AG04450 (cell line): ENCODE data around the gene MAP7. TPM values are rescaled to one million over a fixed set of nuclear protein-coding genes. Genes with fewer than 3 reads are reported as not detected.
A peak's percentile ranks its signal among the peaks of the same experiment; 100 is the strongest.

Experiments
- CTCF ChIA-PET: fragments of 300-600, 350-600 bp; formaldehyde crosslinking; extraction: SDS; loops from one replicate; lab custom pipeline; 2022; ENCODE audit warnings: antibody characterized with exemption, inconsistent platforms; lab: Charles Lee
- POLR2A ChIA-PET: fragments of 350-600 bp; formaldehyde crosslinking; extraction: SDS; loops from one replicate; lab custom pipeline; 2021; ENCODE audit warnings: antibody characterized with exemption, inconsistent platforms; lab: Yijun Ruan, JAX
- DNase-seq: peaks from one replicate; pipeline ENCODE4 v3.0.0-alpha.2; 2011; ENCODE audit warnings: low read depth, low spot score
- H3K27ac ChIP-seq: one replicate; pipeline ENCODE4 v1.5.1; 2012; ENCODE audit warnings: low read depth, low read length, control low read depth
- H3K27me3 ChIP-seq: one replicate; pipeline ENCODE4 v1.6.0; 2012; ENCODE audit warnings: low read length; ENCODE audit not compliant: control insufficient read depth, insufficient read depth
- H3K4me3 ChIP-seq: 2 replicates; pipeline ENCODE4 v1.5.1; 2011; ENCODE audit warnings: mild to moderate bottlenecking, low read depth, low read length, control low read depth
- H3K9me3 ChIP-seq: 2 replicates; pipeline ENCODE4 v1.5.1; 2012; ENCODE audit warnings: low read length; ENCODE audit not compliant: control insufficient read depth, insufficient read depth
- polyA plus RNA-seq: library from polyadenylated mRNA; depleted of rRNA; stranded (reverse); fragments of >200 nt; gene quantifications from 2 replicates; pipeline ENCODE4 v1.2.3, GENCODE V29; 2011
- TF ChIP-seq, protein P1 (sequence below): IDR thresholded peaks from 2 replicates; pipeline ENCODE4 v1.5.1; 2011; ENCODE audit warnings: low read depth, low read length, control low read depth, inconsistent platforms

The MAP7 gene
- polyA plus RNA-seq, 1 experiment: 0.30 TPM

DNA sequence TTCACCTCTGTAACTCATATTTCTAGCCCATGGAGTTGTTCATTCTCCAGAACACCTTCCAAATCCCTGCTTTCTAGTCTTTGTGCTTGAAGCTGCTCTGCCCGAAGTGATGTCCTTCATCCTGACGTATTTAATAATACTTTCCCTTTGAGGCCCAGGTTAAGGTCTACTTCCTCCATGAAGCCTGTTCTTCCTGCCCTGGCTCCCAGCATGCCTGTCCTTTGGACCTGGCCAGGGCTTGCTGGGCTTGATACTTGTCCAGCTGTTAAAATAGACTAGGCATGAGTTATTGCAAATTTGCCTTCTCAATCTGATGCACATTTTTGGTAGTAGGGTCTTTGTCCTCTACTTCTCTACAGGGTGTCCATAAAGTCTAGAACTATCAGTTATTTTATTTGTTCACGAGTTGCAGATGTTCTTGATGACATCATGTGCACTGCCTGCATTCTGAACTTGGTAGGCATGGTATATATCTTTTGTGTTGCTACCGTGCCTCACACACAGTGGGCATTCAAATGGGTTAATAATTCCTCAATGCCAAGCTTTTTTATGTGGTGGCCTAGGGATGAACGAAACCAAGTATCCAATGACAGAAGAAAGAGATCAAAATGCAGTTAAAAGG is 3.1 kb upstream of the MAP7 start:
- TF ChIP-seq, protein P1, sequence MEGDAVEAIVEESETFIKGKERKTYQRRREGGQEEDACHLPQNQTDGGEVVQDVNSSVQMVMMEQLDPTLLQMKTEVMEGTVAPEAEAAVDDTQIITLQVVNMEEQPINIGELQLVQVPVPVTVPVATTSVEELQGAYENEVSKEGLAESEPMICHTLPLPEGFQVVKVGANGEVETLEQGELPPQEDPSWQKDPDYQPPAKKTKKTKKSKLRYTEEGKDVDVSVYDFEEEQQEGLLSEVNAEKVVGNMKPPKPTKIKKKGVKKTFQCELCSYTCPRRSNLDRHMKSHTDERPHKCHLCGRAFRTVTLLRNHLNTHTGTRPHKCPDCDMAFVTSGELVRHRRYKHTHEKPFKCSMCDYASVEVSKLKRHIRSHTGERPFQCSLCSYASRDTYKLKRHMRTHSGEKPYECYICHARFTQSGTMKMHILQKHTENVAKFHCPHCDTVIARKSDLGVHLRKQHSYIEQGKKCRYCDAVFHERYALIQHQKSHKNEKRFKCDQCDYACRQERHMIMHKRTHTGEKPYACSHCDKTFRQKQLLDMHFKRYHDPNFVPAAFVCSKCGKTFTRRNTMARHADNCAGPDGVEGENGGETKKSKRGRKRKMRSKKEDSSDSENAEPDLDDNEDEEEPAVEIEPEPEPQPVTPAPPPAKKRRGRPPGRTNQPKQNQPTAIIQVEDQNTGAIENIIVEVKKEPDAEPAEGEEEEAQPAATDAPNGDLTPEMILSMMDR: no peak
- ChIA-PET POLR2A (no interaction called here), CTCF (no interaction called here)
- no peak overlapping the region for H3K27ac ChIP-seq
- no peak for DNase-seq
- H3K27me3 ChIP-seq: peaks cover 11% of the 10 kb centered on the region
- H3K9me3 ChIP-seq: no peaks in the 10 kb centered on the region; the same call in 1 of the 2 replicates
- no peak overlapping the region for H3K4me3 ChIP-seq

DNA sequence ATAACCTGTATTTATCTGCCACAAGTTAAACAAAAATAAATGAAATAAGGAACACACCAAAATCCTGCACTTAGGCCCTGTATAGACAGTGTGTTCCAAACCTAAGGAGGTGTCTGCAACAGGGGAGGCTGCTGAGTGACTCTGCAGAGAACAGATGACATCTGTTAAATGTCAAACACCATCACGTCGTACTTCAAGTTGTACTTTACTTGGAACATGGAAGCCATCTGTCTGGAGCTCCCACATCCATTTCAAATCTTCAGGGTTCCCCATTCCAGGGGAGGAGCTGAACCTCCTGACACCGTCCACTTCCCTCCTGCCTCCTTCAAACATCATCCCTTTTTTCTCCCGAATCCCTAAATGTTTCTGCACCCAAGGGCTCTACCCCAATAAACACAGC is 1.8 kb upstream of the MAP7 start:
- ChIA-PET CTCF (interaction anchor here (0.6 to 1.9 kb wide), 2 partner anchors 240 to 1199 kb away, joined by 4 to 5 read pairs; partner anchors contain the start of gene MAP3K5), POLR2A (no interaction called here)
- TF ChIP-seq, protein P1: no peak
- H3K9me3 ChIP-seq: no peaks in the 10 kb centered on the region; the same call in 1 of the 2 replicates
- H3K27me3 ChIP-seq: peaks cover 11% of the 10 kb centered on the region
- no peak overlapping the region for H3K4me3 ChIP-seq
- no peak overlapping the region for H3K27ac ChIP-seq
- no peak for DNase-seq

DNA sequence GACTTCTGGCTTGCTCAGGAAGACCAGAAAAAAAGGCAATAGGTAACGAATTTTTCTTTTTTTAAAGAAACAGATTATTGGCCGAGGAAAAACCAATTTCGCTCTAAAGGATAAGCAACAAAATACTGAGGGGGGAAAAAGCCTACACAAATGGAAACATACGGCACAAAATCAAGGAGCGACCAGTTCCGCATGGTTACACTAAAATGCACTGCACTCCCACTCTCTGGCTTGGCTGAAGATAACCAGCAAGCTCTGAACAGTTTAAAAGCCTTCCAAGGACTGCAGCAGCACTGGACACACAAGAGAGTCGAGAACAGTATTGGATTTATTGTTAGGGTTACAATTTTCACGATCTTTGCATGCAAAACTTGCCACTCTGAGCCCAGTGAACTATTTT is 881 bp upstream of the MAP7 start:
- H3K4me3 ChIP-seq: no peak overlapping the region; the same call in 1 of the 2 replicates
- TF ChIP-seq, protein P1: no peak
- H3K27me3 ChIP-seq: peaks cover 11% of the 10 kb centered on the region
- H3K27ac ChIP-seq: no peak overlapping the region
- DNase-seq: no peak
- no peaks in the 10 kb centered on the region; the same call in 1 of the 2 replicates for H3K9me3 ChIP-seq
- ChIA-PET POLR2A (no interaction called here), CTCF (interaction anchor here (0.6 to 1.9 kb wide), 6 partner anchors 12 to 1198 kb away, joined by 3 to 9 read pairs (median 4); partner anchors contain the start of gene MAP3K5)

DNA sequence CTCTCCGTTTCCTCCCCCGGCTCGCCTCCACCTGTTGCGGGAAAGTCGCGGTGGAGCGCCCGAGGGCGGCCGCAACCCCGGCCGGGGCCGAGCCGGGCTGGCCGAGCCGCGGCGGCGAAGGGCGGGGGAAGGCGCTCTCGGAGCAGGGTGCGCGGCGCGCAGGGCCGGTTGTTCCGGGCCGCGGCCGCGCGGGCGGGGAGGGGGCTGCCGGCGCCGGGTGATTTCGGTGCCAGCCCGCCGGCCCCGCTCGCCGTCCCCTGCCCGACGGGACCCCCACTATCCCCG is 235 bp downstream of the MAP7 start:
- peaks cover 11% of the 10 kb centered on the region for H3K27me3 ChIP-seq
- ChIA-PET CTCF (interaction anchor here (0.6 to 1.5 kb wide), 4 partner anchors 15 to 93 kb away, joined by 3 to 9 read pairs (median 3); no protein-coding TSS in a partner anchor), POLR2A (no interaction called here)
- H3K4me3 ChIP-seq: peak overlapping the region; percentile 68
- no peaks in the 10 kb centered on the region; the same call in 1 of the 2 replicates for H3K9me3 ChIP-seq
- TF ChIP-seq, protein P1: no peak
- no peak overlapping the region for H3K27ac ChIP-seq
- no peak for DNase-seq

DNA sequence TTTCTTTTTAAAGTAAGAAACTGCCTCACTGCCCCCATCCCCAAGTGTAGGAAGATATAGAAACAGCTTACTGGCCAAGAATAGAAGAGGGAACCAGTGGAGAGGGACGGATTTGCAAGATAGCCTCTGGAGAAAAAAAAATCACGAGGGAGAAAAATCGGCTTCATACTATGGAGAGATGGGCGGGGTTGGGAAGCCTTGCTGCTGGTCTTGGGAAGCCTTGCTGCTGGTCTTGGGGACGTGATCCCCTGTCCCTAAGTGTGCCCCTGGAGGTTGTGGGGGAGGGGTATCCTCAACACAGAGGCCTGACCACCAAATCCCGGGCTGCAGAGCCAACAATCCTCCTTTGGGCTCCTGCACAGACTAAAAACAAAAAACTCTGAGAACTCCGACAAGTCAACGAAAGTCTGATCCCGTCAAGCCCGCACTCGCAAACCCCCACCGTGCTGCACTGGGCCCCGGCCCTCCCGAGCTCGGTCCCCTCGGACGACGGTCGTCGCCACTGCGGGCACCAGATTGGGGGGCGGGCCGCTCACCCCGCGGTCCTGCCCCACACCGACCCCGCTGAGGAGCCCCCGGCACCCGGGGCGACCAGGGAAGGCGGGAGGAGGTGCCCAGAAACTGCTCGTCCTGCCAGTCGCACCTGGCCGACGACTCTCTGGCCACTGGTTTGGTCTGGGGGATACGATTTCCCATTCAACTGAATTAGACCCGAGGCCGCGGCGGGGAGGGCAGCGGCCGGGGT is 750 bp downstream of the MAP7 start:
- Histone ChIP-seq H3K27ac (no peak overlapping the region), H3K9me3 (no peaks in the 10 kb centered on the region; the same call in 1 of the 2 replicates), H3K27me3 (peaks cover 11% of the 10 kb centered on the region), H3K4me3 (peak overlapping the region; percentile 68)
- TF ChIP-seq, protein P1: no peak
- no peak for DNase-seq
- POLR2A ChIA-PET: no interaction called here
- CTCF ChIA-PET: interaction anchor here (0.6 to 1.5 kb wide), 7 partner anchors 9 to 243 kb away, joined by 3 to 9 read pairs (median 3); partner anchors contain the start of gene MAP3K5
